SH-SY5Y (cell line): ENCODE data around the gene CNOT2.

ENCODE experiments used
- GATA2 ChIP-seq: IDR thresholded peaks from 2 replicates; pipeline ENCODE4 v1.6.1; 2011; ENCODE audit warnings: mild to moderate bottlenecking, low read depth, low read length
- GATA3 ChIP-seq: IDR thresholded peaks from 2 replicates; pipeline ENCODE4 v1.6.1; 2011; ENCODE audit warnings: low read depth, mild to moderate bottlenecking, low read length, moderate library complexity

DNA sequence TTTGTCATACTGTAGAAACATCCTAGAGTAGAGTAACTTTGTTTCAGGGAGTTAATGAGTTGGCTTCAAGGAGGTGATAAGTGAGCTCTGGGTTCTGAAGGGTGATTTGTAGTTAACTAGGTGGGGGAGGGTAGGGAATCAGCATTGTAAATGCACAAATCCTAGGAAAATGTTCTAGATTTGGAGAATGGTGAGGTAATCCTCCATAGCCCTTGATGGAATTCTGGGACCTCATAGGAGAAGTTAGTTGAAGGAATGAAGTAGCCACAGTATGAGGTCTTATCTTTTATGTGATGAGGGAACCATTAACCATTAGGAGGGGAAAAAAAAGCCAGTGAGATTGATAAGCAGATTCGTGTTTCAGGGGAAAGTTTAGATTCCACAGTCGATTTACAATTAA lies 8.0 kb downstream of the CNOT2 start:
- TF ChIP-seq GATA2 = no peak
- no peak for TF ChIP-seq GATA3
